ENCODE data around the gene CACNA1S.
A peak's percentile ranks its signal among the peaks of the same experiment; 100 is the strongest.

The CACNA1S gene

DNA sequence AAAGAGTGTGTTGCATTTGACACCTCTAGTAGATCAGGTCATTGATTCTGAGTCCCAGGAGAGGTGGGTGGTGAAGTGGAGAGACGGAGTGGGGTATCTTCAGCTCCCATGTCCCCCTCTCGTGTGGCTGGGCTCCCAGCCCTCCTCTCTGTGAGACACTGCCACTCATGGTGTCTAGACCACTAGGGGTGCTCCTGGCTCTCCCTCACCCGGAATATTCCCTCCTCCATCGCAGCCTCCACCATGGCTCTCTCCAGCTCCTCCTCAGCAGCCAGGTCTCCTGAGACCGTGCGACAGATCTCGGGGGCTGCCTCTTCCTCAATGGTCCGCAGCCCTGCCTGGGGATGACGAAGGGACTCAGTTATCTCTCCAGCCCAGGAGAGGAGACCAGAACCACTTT is 68.1 kb downstream of the CACNA1S start:
- peak in 1 of 10 donors; percentile 60 for DNase-seq
- intact Hi-C loops (cut with DNase I), result loop anchor here (5.0 to 10.0 kb wide), 2 partner anchors 71 to 487 kb away; partner anchors contain the start of gene CACNA1S

DNA sequence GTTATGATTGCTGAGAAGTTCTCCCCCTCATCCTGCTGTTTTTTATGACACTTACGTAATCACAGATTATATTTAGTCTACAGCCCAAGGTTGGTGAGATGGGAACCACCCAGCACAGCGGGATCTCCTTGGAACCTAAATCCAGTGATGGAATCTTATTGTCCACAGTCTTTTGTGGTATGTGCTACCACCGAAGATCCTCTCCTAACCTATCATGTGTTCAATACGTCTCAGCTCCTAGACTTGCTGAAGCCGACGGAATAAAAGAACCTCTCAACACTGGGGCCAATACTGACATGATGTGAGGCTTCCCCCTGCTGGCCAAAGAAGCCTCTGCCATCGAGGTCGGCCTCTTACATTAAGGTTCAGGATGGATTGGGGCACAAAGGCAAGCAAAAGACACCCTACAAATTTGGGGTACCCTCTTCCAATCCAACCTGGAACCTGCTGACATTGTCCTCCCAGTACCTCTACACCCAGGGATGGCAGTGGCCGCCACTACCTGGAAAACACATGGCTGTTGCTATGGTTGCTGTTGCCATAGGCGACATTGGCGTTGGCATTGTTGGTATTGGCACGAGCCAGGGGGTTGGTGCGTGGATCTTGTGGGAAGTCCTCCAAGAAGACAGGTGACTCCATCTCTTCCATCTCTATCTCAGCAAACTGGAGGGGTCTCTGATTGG is 69.3 kb downstream of the CACNA1S start:
- intact Hi-C loops (cut with DNase I), result loop anchor here (1.0 to 10.0 kb wide), 3 partner anchors 71 to 486 kb away; partner anchors contain the start of gene CACNA1S
- DNase-seq, result peak in 9 of 10 donors; percentile 49 to 95 (median 74)

DNA sequence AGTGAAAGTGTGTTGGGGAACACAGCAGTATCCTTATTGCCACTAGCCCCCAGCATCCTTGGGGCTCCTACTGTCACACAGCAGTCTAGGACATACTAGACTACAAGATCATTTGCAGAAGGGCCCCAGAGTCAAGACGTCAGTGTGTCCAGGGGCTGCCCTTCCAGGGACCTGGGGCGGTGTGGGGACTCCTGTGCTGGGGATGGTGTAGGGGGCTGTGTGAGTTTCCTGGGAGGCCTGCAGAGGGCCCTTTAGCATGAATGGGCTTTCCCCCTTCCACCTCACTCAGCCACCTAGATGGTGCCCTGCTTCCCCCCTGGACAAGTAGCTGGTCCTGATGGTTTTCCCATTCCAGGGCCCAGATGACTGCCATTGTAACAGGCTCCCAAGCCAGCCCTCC is 71.2 kb downstream of the CACNA1S start:
- intact Hi-C loops (cut with DNase I), result loop anchor here (5.0 to 10.0 kb wide), 2 partner anchors 74 to 484 kb away; partner anchors contain the start of gene CACNA1S
- DNase-seq, result no peak

DNA sequence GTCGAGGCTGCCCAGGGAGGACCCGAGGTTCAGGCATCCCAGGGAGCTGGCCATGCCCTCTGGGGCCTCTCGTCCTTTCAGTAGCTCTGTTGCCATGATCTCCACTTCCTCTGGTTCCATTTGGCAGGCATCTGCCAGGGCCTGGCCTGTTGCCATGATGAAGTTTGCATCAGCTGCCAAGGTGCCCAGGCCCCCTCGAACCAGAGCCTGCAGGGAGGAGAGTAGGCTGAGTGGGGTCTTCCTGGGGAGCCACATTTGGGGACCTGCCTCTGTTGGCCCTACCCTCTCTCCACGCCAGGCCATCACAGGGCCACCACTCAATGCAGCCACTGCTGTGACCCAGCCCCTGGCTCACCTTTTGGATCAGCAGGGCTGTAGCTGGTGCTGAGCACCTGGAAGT is 72.3 kb downstream of the CACNA1S start:
- intact Hi-C loops (cut with DNase I), result loop anchor here (5.0 to 10.0 kb wide), 2 partner anchors 75 to 483 kb away; partner anchors contain the start of gene CACNA1S
- peak in 2 of 10 donors; percentile 67 to 69 for DNase-seq

DNA sequence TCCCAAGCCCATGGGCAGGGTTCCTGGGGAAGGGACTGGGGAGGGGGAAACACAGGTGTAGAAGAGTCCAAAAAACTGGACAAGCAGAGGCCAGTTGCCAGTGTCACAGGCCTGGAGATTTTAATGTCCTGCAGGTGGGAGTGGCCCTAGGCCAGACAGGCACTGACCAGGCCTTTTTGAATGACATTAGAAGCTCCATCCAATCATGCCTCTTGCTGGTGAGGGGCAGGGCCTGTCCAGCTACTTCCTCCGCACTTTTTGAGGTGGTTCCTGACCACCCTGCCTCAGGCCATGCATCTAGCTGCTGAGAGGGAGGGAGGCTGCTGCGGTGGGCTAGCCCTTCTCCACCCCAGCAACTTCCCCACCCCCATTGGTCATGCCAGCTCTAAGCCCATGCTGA is 72.8 kb downstream of the CACNA1S start:
- intact Hi-C loops (cut with DNase I), result no loop called here
- no peak for DNase-seq

DNA sequence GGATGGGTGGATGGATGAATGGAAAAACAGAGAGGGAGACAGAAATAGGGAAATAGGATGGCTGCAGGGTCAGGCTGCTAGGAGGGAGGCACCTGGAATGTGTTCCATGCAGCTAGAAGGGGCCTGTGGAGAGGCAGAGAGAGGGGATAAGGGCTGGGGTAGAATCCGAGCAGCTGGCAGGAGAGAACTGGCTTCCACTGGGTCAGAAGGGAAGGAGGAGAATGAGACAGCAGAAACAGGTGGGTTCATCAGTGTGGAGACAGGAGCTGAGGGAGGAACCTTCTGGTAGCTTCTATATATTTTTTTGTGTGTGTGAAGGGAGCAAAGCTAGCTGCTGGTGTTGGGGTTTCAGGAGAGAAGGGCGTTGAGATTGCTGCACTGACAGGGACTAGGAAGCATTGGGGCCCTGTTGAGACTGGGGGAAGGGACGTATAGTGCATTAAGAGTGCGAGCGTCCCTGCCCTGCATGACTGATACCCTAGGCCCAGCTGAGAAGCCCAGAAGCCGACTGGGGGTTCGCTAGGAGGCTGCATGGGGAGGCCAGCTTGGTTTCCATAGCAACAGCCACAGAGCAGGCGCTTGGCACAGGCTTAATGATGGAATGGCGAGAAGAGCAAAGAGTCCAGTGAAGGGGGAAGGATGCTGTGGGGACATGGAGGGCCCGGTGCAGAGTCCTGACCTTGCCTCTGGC is 73.9 kb downstream of the CACNA1S start:
- intact Hi-C loops (cut with DNase I), result no loop called here
- peak in 5 of 10 donors; percentile 46 to 94 (median 88) for DNase-seq

DNA sequence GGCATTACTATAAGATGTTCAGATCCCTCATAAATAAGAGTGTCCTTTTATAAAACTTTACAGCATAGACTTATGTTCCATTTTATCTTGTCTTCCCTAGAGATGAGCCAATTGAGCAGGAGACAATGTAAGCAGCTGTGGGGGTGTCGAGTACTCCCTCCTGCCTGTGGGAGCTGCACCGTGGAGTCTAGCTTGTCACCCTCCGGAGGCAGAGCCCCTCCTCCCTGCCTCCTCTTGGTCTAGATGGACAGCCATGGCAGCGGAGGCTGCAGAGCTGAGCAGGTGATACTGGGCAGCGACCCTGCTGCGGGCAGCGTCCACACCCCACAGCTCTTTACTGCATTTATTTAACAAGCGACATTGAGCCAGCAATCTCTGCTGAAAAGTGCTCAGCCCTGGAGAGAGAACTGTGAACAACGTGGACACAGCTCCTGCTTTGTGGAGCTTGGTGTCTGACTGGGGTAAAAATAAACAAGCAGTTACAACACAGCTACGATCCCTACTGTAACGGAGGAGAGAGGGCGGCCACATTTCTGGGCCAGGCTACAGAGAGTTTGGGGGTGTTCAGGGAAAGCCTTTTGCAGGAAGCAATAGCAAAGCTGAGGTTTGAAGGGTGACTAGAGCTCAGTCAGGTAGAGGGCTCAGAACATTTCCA is 75.9 kb downstream of the CACNA1S start:
- intact Hi-C loops (cut with DNase I), result no loop called here
- peak in 4 of 10 donors; percentile 57 to 91 (median 81) for DNase-seq

DNA sequence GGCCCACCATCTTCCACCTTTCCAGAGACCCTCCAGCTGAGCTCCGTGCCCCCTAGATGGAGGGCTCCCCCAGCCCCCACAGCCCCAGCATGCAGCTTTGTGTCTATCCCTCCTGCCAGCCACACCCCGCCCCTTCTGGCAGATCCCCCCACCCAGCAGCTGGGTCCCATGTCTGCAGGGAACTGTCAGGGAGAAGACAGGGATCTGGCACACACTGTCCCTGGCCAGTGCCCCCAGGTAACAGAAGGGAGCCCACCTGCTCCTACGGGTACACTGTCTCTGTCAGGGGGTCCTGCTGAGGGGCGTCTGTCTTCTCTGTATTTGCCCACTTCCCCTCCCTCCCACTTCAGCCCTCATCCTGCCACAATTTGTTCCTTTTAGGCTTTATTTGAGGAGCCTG is 77.6 kb downstream of the CACNA1S start:
- intact Hi-C loops (cut with DNase I), result no loop called here
- DNase-seq, result peak in 1 of 10 donors; percentile 59

DNA sequence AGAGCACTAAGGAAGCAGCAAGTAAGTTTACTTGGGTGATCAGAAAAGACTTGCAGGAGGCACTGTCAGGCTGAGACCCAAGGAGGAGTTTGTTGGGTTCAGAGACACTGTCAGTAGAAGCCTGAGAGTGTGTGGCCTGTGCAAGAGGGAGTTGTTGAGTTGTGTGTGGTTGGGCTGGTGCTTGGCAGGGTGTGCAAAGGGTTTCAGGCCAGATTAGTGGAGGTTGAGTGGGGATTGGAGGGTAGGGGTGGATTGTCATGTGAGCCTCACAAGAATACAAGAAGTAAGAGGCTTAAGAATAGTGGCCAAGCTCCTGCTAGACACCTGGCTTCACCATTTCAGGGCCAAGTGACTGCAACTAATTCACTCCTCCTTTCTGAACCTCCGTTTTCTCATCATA is 79.8 kb downstream of the CACNA1S start:
- intact Hi-C loops (cut with DNase I), result no loop called here

DNA sequence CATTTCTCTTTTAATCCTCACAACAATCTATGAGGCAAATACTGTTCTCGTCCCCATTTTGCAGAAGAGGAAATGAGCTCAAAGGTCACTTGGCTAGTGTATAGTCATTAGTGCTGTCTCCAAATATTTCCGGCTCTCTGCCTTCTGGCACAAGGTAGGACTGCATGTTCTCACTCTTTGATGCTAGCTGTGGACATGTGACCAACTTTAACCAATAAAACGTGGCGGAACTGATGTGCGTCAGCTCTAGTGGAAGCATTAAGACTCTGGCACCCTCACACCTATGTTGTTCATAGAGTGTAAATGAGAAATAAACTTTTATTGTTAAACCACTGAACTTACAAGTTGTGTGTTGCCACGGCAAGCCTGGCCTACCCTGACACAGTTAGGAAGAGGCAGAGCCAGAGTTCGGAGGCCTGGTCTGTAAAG is 83.8 kb downstream of the CACNA1S start:
- DNase-seq, result no peak
- intact Hi-C loops (cut with DNase I), result no loop called here

More for the DNA sequence above, 79.8 kb downstream of the CACNA1S start:
- peak in 1 of 10 donors; percentile 29 for DNase-seq

DNA sequence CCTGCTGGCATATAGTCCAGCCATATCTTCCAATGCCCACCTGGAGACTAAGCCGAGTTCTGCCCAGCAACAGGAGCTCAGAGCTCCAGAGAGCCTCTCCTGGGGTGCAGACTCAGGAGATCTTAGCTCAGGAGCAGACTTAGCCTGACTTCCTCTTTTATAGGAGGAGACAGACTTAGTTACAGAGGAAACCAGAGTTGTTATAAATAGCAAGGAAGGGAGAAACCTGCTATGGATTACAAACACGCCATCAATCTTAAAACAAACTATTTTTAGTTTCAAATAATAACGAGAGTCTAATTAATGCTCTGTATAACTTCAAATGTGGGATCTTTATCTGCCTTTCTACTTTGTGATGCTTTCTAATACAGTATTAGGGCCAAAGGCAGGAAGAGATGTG is 85.4 kb downstream of the CACNA1S start:
- intact Hi-C loops (cut with DNase I), result no loop called here
- DNase-seq, result no peak

DNA sequence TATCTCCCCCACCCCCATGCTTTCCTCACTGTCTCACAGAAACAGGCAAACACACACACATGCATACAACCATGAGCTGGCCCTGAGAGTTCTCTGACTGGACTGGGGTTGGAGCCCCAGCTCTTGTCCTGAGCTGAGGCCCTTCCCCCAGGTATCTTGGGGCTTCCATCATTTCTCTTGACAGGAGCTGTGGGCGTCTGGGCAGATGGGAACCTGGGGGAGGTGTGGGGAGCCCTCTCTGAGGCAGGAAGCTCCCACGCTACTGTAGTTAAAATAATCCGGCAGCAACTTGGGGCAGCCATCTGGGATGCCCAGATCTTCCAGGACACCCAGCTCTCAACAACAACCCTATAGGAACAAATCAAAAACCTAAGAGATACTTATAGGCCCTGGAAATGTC is 86.0 kb downstream of the CACNA1S start:
- DNase-seq, result peak in 3 of 10 donors; percentile 55 to 91 (median 83)
- intact Hi-C loops (cut with DNase I), result no loop called here

DNA sequence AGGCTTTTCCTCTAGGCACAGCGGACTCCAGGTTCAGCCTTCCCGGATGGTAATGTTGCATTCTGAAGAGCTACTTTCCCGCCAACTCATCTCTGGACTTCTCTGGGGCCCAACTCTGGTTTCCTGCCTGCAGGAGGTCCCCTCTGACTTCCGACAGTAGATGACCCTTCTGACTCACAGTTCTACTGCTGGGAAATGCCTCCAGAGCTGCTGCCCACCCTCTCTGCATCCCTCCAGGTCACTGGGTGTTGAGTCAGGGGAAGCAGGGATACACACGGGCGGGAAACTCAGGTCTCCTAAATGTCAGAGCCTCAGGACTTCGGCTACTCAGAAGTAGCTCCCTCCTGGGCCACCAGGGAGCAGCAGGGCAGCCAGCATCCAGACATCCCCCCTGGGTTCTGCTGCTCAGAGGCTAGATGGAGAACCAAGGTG is 86.6 kb downstream of the CACNA1S start:
- intact Hi-C loops (cut with DNase I), result no loop called here
- peak in 1 of 10 donors; percentile 87 for DNase-seq

DNA sequence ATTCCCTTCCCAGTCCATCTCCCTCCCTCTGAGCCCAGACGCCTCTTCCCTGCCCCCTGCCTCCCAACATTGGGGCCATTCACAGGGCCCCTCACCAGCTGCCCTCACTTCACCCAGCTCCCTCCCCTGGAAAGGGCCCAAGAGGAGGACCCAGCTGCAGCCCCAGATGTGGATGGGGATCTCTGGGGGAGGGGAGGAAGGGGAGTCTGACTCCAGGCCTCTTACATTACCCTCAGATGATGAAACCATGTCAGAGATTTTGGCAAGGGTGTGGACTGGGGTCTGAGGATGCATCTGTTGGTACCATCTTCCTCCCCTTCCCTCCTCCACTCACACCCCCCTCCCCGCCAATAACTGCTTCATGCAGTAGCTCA is 87.6 kb downstream of the CACNA1S start:
- intact Hi-C loops (cut with DNase I), result no loop called here
- peak in 7 of 10 donors; percentile 50 to 96 (median 65) for DNase-seq

DNA sequence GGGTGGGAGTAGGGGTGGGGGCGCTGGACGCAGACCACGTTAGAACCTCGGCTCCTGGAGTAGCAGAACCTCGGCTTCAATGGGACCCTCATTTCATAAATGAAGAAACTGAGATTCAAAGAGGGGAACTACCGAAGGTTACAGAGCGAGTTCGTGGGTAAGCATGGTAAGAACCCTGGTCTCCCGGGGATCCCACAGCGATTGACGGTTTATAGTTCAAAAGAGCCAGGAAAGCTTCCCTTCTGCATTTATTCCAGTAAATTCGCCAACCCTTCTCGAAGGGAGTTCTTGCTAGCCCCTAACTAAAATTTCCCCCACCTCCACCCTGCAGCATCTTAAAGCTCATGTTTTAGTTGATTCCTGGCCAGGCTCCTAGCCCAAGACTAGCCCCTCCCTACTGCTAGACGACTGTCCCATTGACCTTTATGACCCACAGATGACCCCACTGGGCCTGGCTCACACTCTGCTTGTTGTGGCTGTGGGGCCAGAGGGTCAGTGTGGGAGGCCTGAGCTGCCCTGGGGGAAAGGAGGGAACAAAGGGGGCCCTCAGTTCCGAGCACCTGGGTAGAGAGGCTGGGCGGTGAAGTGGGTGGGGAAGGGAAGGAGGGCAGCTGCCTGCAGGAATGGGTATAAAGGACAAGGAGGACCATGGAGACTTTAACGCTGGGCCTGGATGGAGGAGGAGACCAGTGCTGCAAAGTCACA is 88.2 kb downstream of the CACNA1S start:
- intact Hi-C loops (cut with DNase I), result no loop called here
- DNase-seq, result peak in 1 of 10 donors; percentile 6

DNA sequence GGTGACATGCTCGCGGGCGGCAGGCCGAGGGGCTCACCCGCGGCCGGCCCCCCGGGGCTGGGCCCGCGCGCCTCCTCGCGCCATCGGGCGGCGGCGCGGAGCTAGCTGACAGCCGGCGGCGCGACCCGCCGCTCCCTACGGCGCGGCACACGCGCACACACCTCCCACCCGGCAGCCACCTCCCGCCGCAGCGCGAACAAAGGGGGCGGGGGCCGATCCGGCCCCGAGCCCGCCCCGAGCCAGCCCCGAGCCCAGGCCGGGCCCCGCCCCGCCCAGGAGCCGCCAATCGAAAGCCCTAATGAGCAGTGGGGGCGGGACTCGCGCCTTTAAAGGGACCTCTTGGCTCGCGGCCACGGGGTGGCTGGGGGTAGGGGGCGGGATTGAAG is 88.7 kb downstream of the CACNA1S start, which contains the start of gene KIF21B:
Gene KIF21B, minus strand, starts transcription at position 198 of the 386 bp plus-strand sequence. CDS start 331 bp downstream, outside the sequence.
- intact Hi-C loops (cut with DNase I), result no loop called here
- peak; percentile 68 to 98 (median 84) for DNase-seq

DNA sequence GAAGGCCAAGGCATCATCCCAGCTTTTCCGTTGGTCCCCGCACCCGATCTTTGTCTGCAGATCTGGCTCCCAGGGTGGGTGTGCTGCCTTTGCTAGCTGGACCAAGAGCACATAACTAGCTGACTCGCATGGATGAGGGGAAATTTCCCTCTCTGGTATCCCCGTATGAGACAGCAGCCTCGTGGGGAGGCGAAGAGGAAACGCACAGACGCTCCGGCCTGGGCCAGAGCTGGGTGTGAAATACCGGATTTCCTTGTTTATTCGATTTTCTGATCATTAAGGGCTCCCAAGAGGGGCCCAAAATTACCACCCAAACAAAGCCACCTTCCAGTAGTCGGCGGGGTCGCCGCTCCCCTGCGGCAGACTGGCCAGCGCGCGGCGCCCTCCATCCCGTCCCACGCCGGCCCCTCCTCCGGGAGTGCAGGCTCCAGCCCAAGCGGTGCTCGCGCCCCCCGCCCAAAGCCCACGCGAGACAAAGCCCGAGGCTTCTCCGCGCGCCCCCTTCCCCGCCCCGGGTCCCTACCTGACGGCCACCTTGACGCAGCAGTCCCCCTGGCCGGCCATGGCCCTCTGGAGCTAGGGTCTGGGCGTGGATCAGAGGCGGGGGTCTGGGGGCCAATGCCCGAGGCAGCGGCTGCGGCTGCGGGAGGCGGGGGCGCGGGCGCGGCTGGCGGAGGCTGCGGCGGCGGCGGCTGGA is 89.3 kb downstream of the CACNA1S start:
- peak in 2 of 10 donors; percentile 79 to 86 for DNase-seq

DNA sequence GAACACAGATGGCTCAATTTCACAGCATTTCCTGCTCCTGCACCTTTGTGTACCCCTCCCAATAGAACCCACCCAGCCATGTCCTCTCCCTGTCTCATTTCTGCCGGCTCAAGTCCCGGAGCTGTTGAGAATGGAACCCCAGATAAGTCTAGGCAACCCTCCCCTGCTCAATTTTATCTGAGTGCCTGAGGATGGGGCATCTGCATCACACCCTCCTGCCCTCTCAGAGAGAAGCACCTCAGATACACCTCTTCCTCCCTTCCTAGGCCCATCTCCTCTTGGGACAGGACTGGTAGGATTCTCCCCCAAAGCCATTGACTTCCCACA is 89.8 kb downstream of the CACNA1S start:
- intact Hi-C loops (cut with DNase I), result no loop called here
- DNase-seq, result no peak

More for the DNA sequence above, 89.3 kb downstream of the CACNA1S start:
- intact Hi-C loops (cut with DNase I), result no loop called here

DNA sequence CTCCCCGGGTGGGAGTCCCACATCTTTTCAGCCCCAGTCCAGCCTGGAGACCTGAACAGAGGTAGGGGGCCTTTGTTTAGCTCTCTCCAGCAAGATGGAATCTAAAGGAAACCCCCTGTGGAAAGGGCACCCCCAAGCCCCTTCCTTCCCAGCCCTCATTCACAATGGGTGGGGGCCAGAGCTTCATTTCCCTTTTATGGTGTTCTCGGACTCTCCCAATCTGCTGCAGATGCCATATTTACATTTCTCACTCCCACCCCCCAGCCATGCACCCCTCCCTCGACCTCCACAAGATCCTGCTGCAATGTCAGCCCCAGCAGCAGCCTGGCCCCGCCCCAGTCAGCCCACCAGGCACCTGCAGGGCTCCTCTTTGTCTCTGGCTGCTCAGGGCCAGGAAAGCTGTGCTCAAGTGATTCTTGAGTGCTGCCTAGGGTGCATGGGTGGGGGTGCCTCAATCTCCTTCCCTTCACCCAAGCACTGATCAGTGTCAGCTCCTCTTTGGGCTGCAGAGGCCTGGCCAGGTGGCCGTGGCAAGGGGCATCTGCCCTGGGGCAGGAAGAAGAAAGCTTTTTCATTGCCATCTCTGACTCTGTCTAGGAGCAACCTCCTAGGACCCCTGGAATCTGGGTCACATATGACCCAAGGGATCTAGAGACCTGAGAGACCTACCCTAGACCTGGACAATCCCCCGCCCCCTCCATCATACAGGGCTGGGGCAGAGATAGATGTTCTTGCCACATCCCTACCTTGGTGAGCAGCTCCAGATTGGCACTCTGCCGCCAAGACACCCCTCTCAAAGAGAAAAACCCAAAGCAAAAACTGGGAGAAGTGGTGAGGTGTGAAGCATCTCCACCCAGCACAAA is 90.4 kb downstream of the CACNA1S start:
- intact Hi-C loops (cut with DNase I), result no loop called here
- peak in 2 of 10 donors; percentile 55 to 71 for DNase-seq

Data from posterior cingulate gyrus (tissue), 11 donors.